Hematopoietic multipotent progenitor cell treated with erythropoietin and hydrocortisone succinate and interleukin-3 and kit ligand, for 8 days (in vitro differentiated cells): Measurements from ENCODE around the gene PRDM5.

Source experiments
- DNase-seq: peaks from one replicate; pipeline ENCODE4 v3.0.0-alpha.2; 2015

The PRDM5 gene

DNA sequence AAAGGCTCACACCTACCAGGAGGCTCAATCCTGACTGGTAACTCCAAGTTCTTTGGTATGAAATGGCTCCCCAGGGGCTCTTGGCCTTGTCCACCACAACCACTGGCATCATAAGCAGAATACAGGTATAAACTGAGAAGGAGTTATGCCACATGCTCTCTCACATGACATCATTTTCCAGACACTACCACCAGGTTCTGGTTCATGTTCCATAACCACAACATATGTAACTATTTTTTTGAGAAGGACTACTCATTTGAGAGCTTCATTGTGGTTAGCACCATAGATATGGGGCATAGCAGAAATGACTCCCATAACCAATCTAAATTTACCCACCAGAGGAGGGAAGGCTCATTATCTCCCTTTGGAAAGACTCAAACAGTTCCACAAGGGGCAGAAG lies 19.6 kb downstream of the PRDM5 start:
- no peak for DNase-seq

DNA sequence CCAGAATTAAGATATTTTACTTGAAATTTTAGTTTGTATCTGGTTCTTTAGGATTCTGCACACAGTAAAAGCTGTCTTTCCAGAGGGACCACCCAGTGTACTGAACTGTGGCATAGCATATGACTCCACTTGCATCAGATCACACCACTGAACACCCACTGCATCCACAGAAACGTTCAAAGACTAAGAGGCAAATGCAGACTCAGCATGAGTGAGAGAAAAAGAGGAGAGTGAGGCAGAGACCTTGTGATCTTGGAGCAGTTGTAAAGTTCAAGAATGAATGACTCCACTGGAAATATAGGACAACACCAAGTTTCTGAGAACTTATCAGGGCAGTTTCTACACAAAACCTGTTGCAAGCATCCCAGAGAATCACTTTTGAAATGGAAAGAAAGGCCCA lies 20.8 kb downstream of the PRDM5 start:
- no peak for DNase-seq

DNA sequence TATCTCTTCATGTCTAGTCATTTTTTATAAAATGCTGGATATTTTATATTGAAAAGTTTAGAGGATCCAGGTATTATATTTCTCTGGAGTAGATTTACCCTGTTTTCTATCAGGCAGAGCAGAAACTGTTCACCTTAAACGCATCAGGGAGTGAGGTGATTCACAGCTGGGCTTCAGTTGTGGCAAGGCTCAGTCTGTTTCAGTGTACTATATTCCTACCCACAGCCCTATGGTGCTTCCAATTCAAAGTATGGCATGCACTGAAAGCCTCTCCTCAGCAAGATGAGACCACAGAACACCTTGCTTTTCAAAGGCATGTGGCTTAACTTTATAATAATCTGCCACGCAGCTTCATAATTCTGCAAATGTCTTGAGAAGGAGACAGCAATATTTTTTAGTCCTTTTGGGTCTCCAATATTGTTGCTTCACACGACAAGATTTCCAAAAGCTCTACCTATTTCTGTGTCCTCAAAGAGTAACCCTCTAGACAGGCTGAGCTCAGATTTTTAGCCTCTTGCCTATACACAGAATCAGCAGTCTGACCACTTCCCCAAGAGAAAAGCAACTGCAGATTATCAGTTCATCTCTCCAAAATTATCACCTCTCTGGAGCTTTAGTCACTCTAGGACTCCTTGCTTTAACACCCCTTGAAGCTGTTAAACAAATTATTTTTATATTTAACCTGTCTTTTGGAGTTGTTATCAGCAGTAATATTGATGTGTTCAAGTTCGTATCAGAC lies 24.4 kb downstream of the PRDM5 start:
- no peak for DNase-seq

DNA sequence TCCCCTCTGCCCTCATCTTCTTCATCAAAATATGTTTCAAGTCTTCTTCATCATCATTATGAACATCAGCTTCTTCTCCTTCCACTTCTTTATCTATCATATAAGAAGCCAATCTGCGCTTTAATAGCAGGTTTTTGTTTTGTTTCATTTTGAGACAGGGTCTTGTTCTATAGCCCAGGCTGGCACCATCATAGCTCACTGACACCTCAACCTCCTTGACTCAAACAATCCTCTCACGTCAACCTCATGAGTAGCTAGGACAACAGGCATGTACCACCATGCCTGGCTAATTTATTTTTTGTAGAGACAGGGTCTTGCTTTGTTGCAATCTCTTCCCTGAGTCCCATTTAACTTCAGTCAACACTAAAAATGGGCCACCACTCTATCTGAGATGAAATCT lies 27.0 kb downstream of the PRDM5 start:
- no peak for DNase-seq

DNA sequence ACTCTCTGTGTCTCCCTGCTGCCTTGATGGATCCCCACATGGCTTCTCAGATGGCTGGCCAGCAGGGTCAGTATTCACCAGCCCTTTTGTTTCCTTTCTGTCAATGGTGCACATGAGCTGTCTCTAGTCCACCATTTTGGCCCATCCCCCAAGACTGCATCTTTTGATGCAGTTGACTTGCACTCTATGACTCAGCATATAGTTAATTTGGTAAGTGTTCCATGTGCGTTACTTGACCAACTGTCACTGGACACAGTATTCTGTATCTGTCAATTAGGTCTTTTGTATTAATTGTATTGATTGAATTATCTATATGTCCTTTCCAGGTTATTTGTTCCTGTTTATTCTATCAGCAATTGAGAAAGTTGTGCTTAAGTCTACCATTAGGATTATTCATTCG lies 29.2 kb downstream of the PRDM5 start:
- DNase-seq = no peak

DNA sequence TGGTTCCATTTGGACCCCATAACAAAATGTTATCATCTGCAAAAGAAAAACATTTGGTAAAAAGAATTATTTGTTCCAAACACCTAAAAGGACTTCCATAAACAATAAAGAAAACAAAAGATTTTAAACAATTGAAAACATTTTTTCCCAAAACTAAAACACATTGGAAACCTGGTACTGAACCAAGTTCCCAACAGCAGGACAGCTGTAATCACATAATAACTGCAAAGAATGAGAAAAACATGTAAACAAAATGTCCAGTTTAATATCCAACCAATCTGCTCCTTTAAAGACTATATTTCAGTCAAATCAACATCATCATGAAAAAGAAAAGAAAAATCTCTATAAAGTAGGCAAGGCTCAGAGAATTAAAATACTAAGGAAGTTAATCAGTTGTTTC lies 36.3 kb downstream of the PRDM5 start:
- no peak for DNase-seq

DNA sequence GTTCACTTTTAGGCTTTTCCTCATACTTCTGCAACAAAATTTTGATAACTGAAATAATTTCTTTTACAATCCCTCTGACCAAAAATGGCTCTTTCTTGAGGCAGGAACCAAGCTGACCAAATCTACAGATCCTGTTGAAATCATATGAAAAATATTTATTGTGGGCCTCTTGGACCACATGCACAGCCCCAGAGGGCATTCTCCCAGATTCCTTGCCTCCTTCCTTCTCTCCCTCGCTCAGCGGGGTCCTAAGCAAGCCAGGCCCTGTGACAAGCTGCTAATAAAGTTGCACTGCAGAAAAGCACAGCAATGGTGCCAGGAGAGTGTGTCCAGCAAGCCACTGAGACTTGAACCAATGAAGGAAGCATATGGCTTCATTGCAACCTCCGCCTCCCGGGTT lies 40.7 kb downstream of the PRDM5 start:
- DNase-seq = no peak

DNA sequence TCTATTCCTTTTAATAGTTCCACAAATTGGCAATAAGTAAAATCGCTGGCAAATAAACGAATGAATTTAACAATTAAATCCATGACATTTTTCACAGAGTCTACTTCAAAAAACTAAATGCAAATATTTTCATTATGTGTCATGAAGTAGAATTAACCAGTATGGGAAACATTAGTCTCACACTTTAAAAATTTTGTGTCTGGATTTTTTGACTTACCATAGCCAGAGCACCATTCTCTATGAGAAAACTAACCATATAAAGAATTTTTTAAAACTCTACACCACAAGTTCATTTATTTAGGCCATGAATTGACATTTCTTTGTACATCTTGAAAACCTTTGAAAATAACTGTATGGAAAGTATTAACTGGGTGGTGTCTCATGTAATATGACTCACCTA lies 41.2 kb downstream of the PRDM5 start:
- DNase-seq = no peak

DNA sequence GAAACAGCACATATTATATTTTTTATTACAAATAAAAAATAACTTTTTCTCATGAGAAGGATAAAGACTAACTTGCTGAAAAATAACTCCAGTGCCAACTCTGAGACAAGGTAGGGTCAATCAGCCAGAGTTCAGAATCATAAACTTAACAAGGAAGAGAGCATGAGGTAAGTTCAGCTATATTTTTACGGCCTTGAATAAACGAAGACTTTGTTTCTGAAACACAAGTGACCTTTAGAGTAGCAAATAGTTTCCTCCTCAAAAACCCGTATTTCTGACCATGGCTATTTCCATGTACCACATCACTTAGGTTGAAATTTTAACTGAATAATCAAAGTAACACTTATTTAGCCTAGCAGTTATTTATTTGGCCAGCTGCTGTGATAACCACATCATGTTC lies 45.5 kb downstream of the PRDM5 start:
- no peak for DNase-seq

DNA sequence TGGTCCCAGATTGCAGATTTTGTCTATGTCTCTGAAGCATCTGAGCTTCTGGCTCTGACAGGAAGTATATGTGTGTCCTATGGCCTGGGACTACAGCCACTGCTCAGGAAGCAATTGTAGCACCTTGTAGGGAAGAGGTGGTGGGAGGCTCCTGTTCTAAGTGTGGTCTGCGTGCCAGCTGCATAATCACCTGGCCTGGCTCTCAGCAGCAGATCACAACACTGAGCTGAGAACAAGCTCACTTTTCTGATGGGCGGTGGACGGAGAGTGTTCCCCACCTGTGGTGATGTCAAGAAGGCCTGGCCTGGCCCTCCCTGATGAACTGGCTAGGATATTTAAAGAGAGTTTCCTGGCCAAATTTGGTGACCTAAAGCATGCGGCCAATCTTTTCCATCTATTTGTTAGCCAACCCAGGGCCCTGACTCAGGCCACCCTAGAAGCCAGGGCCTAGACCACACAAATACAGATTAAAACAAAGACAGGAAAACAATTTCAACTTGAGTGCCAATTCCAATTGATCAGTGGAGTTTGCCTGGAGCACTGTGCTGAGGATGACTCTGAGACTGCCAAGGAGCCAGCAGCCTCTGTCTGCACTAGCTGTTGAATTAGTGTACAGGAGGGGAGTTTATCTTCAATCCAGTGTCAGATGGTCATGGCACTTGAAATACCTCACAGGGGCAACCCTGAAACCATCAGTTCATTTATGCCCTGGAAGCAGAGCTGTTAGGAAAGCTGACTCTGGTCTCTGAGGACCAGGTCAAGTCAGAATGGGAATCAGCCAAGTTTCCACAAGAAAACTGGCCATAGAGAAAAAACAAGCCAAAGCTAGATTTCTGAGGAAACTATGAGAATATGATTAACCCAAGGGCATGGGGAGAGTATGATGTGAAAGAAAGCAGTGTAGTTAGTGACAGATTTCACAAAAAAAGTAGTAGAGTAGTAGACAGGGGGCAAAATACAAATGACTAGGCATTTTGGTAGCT lies 47.4 kb downstream of the PRDM5 start:
- DNase-seq = no peak

DNA sequence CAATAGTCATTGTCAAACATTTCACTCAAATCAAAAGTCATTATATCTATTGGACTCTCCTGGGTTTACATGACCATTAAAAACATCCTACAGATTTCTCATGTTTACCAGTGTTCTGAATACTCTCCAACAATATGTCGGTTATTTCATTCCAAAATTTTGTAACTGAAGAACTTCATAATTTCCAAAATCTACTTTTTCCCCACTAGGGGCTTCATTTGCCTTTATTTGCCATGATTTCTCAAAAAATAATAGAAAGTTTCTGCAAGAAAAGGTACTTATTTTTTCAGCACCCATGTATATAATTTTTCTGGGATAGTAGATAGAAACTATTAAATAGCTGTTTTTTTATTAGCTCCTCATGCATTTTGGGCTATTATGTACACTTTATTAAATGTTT lies 49.0 kb downstream of the PRDM5 start:
- no peak for DNase-seq

DNA sequence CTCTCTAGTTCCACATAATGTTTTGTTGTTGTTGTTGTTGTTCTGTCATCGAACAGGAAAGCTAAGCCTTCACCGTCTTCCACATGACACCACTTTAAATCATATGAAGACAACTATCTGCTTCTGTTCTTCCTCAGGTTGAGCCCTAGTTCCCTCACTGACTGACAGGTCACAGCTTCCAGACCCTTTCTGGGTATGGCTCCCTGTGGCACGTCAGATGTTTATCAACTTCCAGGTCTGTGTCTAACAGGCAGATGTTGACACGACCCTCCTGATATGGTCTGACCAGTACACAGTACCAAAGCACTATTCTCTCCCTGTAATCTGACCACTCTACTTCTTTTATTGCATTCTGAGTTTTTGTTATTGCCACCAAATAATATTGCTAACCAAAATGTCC lies 51.4 kb downstream of the PRDM5 start:
- no peak for DNase-seq

DNA sequence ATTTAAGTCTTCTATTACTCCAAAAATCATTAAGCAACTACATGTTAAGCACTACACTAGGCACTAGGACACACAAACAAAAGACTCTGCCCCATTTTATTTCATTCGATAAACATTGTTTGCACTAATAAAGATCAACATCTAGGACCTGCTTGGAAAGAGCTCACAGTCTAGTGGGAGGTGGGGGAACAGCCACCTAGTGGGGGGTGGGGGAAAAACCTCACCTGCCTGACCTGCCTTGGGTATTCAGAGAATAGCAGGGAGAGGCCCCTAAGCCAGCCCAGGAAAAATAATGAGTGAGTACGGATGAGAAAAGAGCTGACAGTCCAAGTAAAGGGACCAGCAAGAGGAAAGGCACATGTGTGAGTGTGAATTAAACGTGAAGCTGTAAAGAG lies 52.2 kb downstream of the PRDM5 start:
- DNase-seq = no peak

DNA sequence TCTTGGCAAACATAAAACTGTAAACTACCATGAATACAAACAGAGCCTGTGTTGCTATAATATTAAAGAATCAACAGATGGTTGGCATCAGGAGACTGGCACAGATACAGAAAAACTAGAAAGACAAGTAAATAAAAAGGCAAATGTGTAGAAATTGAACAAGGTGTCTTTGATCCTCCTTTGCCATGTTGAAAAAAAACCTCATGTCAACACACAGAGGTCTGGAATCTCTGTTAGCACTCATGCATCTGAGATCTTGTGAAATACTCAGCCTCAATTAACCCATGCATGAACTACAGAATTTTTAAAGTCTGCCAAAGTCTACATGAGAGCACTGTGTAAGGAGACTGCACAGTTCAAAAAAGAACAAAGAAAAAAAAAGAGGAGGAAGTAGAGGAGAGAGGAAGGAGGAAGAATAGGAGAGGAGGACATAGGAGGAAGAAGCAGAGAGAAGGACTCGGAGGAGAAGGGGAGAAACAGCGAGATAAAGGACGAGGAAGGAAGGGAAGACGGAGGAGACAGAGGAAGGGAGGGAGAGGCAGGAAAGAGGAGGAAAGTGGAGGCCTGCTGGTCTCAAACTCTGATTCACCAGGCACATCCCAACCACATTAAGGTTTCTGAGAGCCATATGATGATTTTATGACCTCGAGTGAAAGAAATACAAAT lies 52.8 kb downstream of the PRDM5 start:
- no peak for DNase-seq

DNA sequence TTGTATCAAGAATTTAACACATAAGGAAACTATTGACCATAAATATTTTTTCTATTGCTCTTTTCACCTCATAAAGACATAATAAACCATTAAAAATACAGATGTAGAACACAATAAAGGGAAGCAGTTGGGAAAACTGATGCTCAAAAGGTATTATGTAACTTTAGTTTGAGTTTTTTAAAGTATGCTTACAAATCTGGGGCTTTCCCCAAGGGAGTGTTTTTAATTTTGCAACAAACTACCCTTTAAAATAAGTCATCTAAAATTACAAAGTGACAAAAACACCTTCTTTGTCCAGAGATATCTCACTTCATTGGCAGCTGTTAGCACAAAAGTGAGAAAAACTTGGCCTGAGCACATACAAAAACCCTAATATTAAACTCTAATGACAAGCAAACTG lies 55.0 kb downstream of the PRDM5 start:
- no peak for DNase-seq

DNA sequence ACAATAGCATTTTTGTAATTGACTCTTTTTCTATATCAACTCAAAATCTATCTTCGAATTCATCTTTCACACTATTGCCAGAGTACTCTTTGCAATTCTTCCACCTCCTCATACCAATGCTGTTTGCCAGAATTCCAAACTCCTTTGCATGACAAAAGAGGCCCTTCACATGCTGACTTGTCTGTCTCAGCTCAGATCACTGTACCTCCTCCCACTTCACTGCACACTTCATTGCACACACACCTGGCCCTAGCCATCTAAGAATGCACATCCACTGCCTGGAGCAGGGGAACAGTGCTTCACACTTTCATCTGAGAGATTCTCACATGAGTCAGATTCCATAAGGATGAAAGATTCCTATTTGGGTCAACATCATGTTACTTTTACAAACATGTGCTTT lies 56.5 kb downstream of the PRDM5 start:
- no peak for DNase-seq

DNA sequence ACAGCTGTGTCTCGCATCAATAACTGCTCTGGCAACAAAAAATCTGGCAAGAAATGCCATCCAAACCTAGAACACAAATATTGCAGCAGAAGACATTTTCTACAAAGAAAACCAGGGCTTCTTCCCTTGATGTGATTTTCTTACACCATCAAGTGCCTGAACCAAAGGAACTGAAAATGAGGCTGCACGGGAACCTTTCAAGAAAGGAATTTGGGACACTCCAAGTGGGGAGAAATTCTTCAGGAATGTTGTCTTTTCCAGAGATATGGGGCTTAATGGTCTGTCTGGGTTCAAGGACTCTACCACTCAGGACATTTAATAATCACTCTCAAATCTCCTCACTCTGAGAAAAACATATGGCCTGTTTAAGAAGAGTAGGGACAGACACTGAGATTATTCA lies 57.6 kb downstream of the PRDM5 start:
- no peak for DNase-seq

DNA sequence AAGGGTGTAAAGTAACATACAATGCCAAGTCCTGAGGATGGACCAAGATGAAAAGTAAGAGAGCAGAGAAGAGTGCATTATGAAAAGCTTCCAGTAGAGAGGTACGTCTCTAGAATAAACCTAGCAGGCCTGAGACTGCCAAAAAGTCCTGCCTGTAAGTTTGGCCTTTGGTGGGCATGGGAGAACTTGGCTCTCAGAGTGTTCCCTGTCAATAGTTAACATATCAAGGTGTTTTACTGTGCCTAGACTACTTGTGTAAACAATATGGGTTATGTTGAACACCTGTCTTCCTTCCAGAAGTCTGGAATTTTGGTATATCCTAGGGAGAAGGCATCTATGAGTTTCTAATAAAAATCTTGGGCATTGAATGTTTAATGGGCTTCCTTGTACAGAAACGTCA lies 60.1 kb downstream of the PRDM5 start:
- no peak for DNase-seq

DNA sequence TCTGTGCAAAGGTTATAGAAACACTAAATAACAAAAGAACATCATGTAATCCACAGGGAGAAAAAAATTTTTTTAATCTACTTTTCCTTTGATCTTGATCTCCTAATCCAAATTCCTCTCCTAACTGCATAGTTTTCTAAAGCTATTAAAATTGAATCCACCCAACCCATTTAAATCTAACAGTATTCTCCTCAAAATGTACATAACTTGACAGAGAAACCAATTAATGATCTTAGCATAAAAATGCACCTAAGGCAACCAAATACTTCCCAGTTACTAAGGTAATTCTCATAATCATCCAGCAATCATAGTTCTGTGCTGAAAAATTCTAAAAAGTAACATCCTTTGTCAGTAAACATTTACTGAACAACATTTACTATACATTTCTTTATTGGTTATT lies 60.7 kb downstream of the PRDM5 start:
- no peak for DNase-seq

DNA sequence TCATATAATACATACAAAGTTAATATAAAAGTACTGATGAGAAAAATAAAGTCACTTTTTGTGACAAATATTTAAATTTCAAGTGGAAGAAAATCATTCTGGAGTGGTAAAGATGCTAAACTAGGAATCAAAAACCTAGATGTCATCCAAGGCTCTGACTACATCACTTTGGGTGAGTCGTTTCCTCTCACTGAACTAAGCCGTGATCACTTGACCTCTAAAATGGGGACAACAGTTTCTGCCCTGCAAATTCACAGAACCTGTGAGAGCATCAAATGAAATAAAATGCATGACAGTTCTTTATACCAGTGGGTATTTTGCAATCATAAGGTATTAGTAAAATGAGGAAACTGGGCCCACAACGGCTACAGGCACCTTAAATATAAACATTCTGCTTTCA lies 63.8 kb downstream of the PRDM5 start:
- no peak for DNase-seq

DNA sequence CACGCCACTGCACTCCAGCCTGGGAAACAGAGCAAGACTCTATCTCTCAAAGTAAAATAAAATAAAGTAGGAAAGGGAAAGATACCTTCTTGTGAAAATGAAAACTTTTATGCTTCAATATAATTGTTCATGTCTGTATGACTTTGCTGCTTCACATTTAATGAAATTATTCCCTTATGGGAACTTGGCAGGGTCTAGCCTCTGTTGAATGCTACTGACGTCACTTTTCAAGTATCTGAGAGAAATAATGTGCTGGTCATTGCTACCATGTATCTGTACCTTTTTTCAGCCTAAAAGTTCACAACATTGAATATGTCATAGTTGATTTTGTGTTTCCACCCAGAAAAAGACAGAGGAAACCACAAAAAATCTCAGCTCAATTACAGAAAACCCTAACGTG lies 65.2 kb downstream of the PRDM5 start:
- DNase-seq = no peak

DNA sequence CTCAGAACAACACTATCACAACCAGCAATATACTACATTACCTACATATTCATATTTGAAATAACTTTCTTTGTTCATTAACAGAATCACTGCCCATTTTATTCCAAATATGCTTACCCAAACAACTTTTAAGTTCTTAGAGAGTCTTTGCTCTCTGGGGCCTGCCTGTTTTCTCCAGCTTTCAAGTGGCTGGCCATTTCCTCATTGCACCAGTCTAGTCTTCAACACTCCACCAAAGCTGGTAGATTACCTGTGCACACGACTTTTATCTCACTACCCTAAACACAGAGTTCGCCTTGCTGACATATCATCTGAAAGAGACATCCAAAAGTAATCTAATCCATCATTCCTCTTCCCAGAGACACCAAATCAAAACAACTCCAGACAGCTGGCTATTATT lies 66.2 kb downstream of the PRDM5 start:
- no peak for DNase-seq

DNA sequence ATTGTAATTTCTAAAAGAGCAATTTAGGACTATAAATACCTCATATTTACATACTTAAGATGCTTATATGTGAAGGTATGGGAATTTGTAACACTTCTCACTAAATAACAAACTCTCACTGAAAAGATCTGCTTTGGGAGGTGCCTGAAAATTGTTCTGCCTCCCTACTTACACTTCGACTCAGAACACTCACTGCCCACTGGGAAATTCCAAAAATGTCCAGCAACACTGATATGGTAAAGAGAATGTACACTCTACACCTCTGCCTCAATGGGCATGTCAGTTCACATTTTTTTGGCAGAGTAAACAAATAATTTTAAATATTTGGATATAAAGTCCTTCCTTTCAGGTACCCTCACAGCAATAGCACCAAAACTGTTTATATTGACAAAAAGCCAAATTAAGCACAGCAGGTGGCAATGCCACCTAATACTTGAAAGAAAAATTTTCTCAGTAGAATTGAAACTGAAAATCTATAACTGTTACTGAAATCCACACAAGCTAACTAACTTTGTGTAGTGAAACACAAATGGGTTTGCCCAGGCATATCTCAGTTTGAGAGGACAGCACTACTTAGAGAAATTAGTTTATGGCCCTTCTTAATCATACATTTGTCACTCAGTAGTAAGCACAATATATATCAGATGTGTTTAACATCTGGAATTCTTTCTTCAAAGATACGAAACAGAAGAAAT lies 67.1 kb downstream of the PRDM5 start:
- no peak for DNase-seq
